ENCODE results near the gene USP24. TPM values are rescaled to one million over a fixed set of nuclear protein-coding genes. Genes with fewer than 3 reads are reported as not detected.

USP24 gene
- total RNA-seq, 1 donor from 2014 or later, result 58.1 TPM

- Mint-ChIP-seq H3K9me3 (no peaks in the 10 kb centered on the region), H3K4me3 (no peak overlapping the region), H3K36me3 (no peaks in the 10 kb centered on the region), H3K4me1 (peaks cover 2% of the 10 kb centered on the region), H3K27me3 (ENCODE audit: low read depth) (peaks cover 3% of the 10 kb centered on the region), H3K27ac (no peak overlapping the region)
- DNase-seq (ENCODE audit: low spot score in 2 of 2, unreplicated experiment in 2 of 2), result no peak
- TF ChIP-seq CTCF (IDR thresholded peaks at IDR 0.05; ENCODE audit: unreplicated experiment), result no peak
Observed at GRCh38 chr1:55049271-55049913, 165.8 kb downstream of the USP24 start.

- H3K27me3 Mint-ChIP-seq (ENCODE audit: low read depth), result peaks cover 6% of the 10 kb centered on the region
- DNase-seq (ENCODE audit: low spot score in 2 of 2, unreplicated experiment in 2 of 2), result no peak
Observed at GRCh38 chr1:55048453-55049270, 166.5 kb downstream of the USP24 start.

GRCh38 chr1:55047611-55048010, 167.6 kb downstream of the USP24 start:
- Mint-ChIP-seq H3K27ac (no peak overlapping the region), H3K9me3 (no peaks in the 10 kb centered on the region), H3K36me3 (no peaks in the 10 kb centered on the region), H3K4me1 (peaks cover 2% of the 10 kb centered on the region), H3K4me3 (no peak overlapping the region), H3K27me3 (ENCODE audit: low read depth) (peaks cover 10% of the 10 kb centered on the region)
- TF ChIP-seq CTCF (IDR thresholded peaks at IDR 0.05; ENCODE audit: unreplicated experiment), result no peak
- DNase-seq (ENCODE audit: low spot score in 2 of 2, unreplicated experiment in 2 of 2), result no peak

More at GRCh38 chr1:55048453-55049270, 166.5 kb downstream of the USP24 start:
- H3K9me3 Mint-ChIP-seq, result no peaks in the 10 kb centered on the region
- peaks cover 2% of the 10 kb centered on the region for H3K4me1 Mint-ChIP-seq
- H3K36me3 Mint-ChIP-seq, result no peaks in the 10 kb centered on the region
- TF ChIP-seq CTCF (IDR thresholded peaks at IDR 0.05; ENCODE audit: unreplicated experiment), result no peak
- no peak overlapping the region for H3K27ac Mint-ChIP-seq
- no peak overlapping the region for H3K4me3 Mint-ChIP-seq

GRCh38 chr1:55046871-55047270, 168.3 kb downstream of the USP24 start:
- DNase-seq (ENCODE audit: low spot score in 2 of 2, unreplicated experiment in 2 of 2), result no peak
- H3K27ac Mint-ChIP-seq, result no peak overlapping the region
- no peaks in the 10 kb centered on the region for H3K9me3 Mint-ChIP-seq
- H3K36me3 Mint-ChIP-seq, result no peaks in the 10 kb centered on the region
- no peak for TF ChIP-seq CTCF (IDR thresholded peaks at IDR 0.05; ENCODE audit: unreplicated experiment)
- H3K4me1 Mint-ChIP-seq, result peaks cover 2% of the 10 kb centered on the region
- H3K27me3 Mint-ChIP-seq (ENCODE audit: low read depth), result peaks cover 18% of the 10 kb centered on the region
- H3K4me3 Mint-ChIP-seq, result no peak overlapping the region

GRCh38 chr1:55045430-55045829, 169.7 kb downstream of the USP24 start:
- no peak for DNase-seq (ENCODE audit: low spot score in 2 of 2, unreplicated experiment in 2 of 2)
- Mint-ChIP-seq H3K27me3 (ENCODE audit: low read depth) (peaks cover 30% of the 10 kb centered on the region), H3K36me3 (no peaks in the 10 kb centered on the region), H3K4me3 (no peak overlapping the region), H3K9me3 (no peaks in the 10 kb centered on the region), H3K27ac (no peak overlapping the region), H3K4me1 (peaks cover 7% of the 10 kb centered on the region)
- TF ChIP-seq CTCF (IDR thresholded peaks at IDR 0.05; ENCODE audit: unreplicated experiment), result no peak

Data from mesothelial cell of epicardium (in vitro differentiated cells).